Measurements from ENCODE around the gene ARMC2.

DNA sequence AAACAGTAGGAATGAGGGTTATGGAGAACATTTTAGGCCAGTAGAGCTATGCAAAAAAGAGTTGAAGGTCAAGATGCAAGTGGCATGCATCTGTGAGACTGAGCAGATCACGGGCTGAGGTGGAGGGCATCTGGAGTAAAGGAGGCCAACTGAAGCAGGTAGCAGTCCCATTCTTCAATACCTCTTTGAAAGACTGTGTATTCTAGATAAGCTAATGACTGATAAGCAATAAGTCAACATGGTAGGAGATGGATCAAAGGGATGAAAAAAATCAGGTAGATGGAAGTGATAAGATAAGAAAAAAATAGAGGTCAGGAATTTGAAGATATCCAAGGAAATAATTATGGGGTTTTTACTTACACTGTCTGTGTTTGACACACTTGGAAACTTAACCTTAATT is 55.6 kb downstream of the ARMC2 start:
- TF ChIP-seq POLR2A (IDR thresholded peaks at IDR 0.05; ENCODE audit: low read length) (no peak), GATA1 (IDR thresholded peaks at IDR 0.05; ENCODE audit: low read depth, low read length) (no peak)

All from erythroblast (primary cell).